Large intestine (tissue), 3 donors: ENCODE measurements around the gene HNRNPD. TPM values are rescaled to one million over a fixed set of nuclear protein-coding genes. Genes with fewer than 3 reads are reported as not detected.
"Not testable (repeated sequence)": the region's sequence is repeated elsewhere in the genome, so short reads cannot be mapped to it uniquely, and the experiment has no call there.

Experiments used
- DNase-seq, 2 donors: peaks; one replicate each; pipeline versions ENCODE4 v3.0.0 to v3.0.0-alpha.2; 2013
- H3K27ac ChIP-seq: one replicate; pipeline ENCODE4 v1.5.1; 2013; ENCODE audit warnings: low read length
- H3K27me3 ChIP-seq: 2 replicates; pipeline ENCODE4 v1.6.1; 2013; ENCODE audit warnings: low read length; ENCODE audit not compliant: control insufficient read depth, insufficient read depth
- H3K36me3 ChIP-seq: 2 replicates; pipeline ENCODE4 v1.6.1; 2013; ENCODE audit warnings: low read length; ENCODE audit not compliant: control insufficient read depth, insufficient read depth
- H3K4me1 ChIP-seq: one replicate; pipeline ENCODE4 v1.6.1; 2013; ENCODE audit warnings: low read length; ENCODE audit not compliant: control insufficient read depth, insufficient read depth
- H3K4me3 ChIP-seq: one replicate; pipeline ENCODE4 v1.5.1; 2013; ENCODE audit warnings: low read length
- H3K9me3 ChIP-seq: one replicate; pipeline ENCODE4 v1.6.1; 2013; ENCODE audit warnings: mild to moderate bottlenecking, low read depth, low read length, moderate library complexity; ENCODE audit not compliant: control insufficient read depth
- WGBS: methylation state at CpG from one replicate; pipeline ENCODE4 v1.1.5; 2013; ENCODE audit warnings: low lambda C conversion rate; ENCODE audit not compliant: insufficient coverage; 5-methylcytosine and 5-hydroxymethylcytosine counted together
- polyA plus RNA-seq: library from polyadenylated mRNA; unstranded; fragments of 120-200 nt; gene quantifications from one replicate; pipeline ENCODE4 v1.2.1, GENCODE V29; 2013

Gene HNRNPD
- polyA plus RNA-seq, 1 donor: 401 TPM

- 90% methylated on average over 3 of the region's 4 CpGs for WGBS
- H3K36me3 ChIP-seq: no peaks in the 10 kb centered on the region
Observed at GRCh38 chr4:82320351-82320750, 53.4 kb downstream of the HNRNPD start.

GRCh38 chr4:82303063-82303462, 70.7 kb downstream of the HNRNPD start:
- H3K36me3 ChIP-seq, H3K9me3 ChIP-seq, H3K27me3 ChIP-seq, DNase-seq, H3K27ac ChIP-seq, H3K4me1 ChIP-seq, H3K4me3 ChIP-seq: not testable (repeated sequence)
- WGBS: no CpG with 5 or more reads among the region's 13 CpGs

More at GRCh38 chr4:82320351-82320750, 53.4 kb downstream of the HNRNPD start:
- no peak for DNase-seq
- Histone ChIP-seq H3K9me3 (no peaks in the 10 kb centered on the region), H3K27ac (no peak overlapping the region), H3K27me3 (no peaks in the 10 kb centered on the region), H3K4me3 (no peak overlapping the region), H3K4me1 (no peaks in the 10 kb centered on the region)

Other genes starting within 250 kb of the HNRNPD start
- gene HNRNPDL, start 56.5 kb upstream of the HNRNPD start, polyA plus RNA-seq: 385 TPM
- 44.7 TPM for gene ENOPH1, start 56.6 kb upstream of the HNRNPD start, polyA plus RNA-seq
- 3.9 TPM for gene TMEM150C, start 188.0 kb upstream of the HNRNPD start, polyA plus RNA-seq